ENCODE data around the gene IFNA5.

DNA sequence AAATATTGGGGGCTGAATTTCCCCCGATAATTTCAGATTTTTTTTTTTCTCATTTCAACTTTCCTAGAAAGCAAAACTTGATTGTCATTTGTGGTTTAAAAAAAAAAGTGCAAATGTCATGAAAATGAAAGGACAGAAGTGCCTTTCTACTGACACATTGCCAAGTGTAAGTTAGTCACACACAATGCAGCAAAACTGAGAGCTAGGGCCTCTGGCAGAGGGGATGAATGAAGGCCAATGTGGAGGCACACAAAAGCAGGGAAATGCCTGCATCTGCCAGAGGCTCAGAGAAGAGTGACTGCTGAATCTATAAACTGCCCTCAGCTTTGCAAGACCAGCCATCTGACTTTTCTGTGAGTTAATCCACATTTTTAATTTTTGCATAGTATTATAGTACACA is 6.8 kb upstream of the IFNA5 start:
- no peak for TF ChIP-seq CTCF (IDR thresholded peaks at IDR 0.05)
- no peak for TF ChIP-seq POLR2A (IDR thresholded peaks at IDR 0.05)

Data from uterus (tissue), 2 donors.